Adrenal gland (tissue), 12 donors: ENCODE measurements around the gene PCSK6. TPM values are rescaled to one million over a fixed set of nuclear protein-coding genes. Genes with fewer than 3 reads are reported as not detected.
A peak's percentile ranks its signal among the peaks of the same experiment; 100 is the strongest.

Source experiments
- DNase-seq, 7 donors: peaks; one replicate each; pipeline ENCODE4 v3.0.0-alpha.2; 2019 to 2020
- H3K27ac ChIP-seq, 5 donors: fragments of 200-600 bp; sonication (generic) in 4 of 5; 1 replicate in 3 of 5; 2 replicates in 2 of 5; pipeline versions ENCODE4 v1.5.1 to v1.8.0; 2016 to 2020; ENCODE audit warnings: mild to moderate bottlenecking in 1 of 5
- H3K27me3 ChIP-seq: fragments of 200-600 bp; 2 replicates; pipeline ENCODE4 v1.8.0; 2021
- H3K36me3 ChIP-seq, 2 donors: fragments of 200-600 bp; replicated peaks in 1 of 2; 1 replicate in 1 of 2; 2 replicates in 1 of 2; pipeline versions ENCODE4 v1.5.1 to v1.8.0; 2018 to 2022
- H3K4me1 ChIP-seq, 2 donors: fragments of 200-600 bp; replicated peaks in 1 of 2; 1 replicate in 1 of 2; 2 replicates in 1 of 2; pipeline versions ENCODE4 v1.5.1 to v1.8.0; 2018 to 2021
- H3K4me3 ChIP-seq, 4 donors: fragments of 200-600 bp; sonication (generic) in 3 of 4; one replicate each; pipeline ENCODE4 v1.5.1; 2016 to 2018
- H3K9me3 ChIP-seq, 3 donors: fragments of 200-600 bp; sonication (generic) in 1 of 3; replicated peaks in 1 of 3; 1 replicate in 2 of 3; 2 replicates in 1 of 3; pipeline versions ENCODE4 v1.5.1 to v1.8.0; 2016 to 2021
- CTCF ChIP-seq, 6 experiments: fragments of 450-650 bp in 4 of 6; fragments of 200-600 bp in 2 of 6; sonication (generic) in 1 of 6; IDR thresholded peaks; 1 replicate in 5 of 6; 2 replicates in 1 of 6; pipeline versions ENCODE4 v1.5.1 to v1.8.0; 2016 to 2021; ENCODE audit warnings: antibody characterized with exemption in 6 of 6, mild to moderate bottlenecking in 2 of 6, moderate library complexity in 1 of 6
- POLR2A ChIP-seq, 2 donors: fragments of 450-650 bp; IDR thresholded peaks; one replicate each; pipeline ENCODE4 v1.6.1; 2017; ENCODE audit warnings: antibody characterized with exemption in 2 of 2, mild to moderate bottlenecking in 2 of 2, moderate library complexity in 1 of 2
- WGBS, 4 donors: extraction: QIAGEN DNeasy Blood & Tissue Kit in 2 of 4; methylation state at CpG; one replicate each; pipeline versions ENCODE4 v1.1.5 to v1.1.7; 2013 to 2017; 5-methylcytosine and 5-hydroxymethylcytosine counted together
- intact Hi-C, 2 donors: fragments of 100-400 bp; cut with DNase I; formaldehyde crosslinking; loops; one replicate each; pipeline versions ENCODE4 v1.14.1 to v1.15.0; 2022 to 2023
- polyA plus RNA-seq, 3 donors: library from polyadenylated mRNA; stranded (reverse); fragments of 200-250 nt in 2 of 3; fragments of 350-450 nt in 1 of 3; fragmentation: Illumina TruSeq in 1 of 3; extraction: RNeasy Lipid Tissue Mini Kit (QIAGEN cat#74804) in 1 of 3; gene quantifications; one replicate each; pipeline ENCODE4 v1.2.3, GENCODE V29; 2013 to 2014
- total RNA-seq, 9 donors: library from RNA; depleted of rRNA in 4 of 9; stranded (reverse); fragments of >200 nt in 4 of 9; fragments of 120-200 nt in 1 of 9; fragmentation: NEBNext Ultra II Directional in 1 of 9; extraction: Animal tissue kit (Norgen Biotek cat#: 25700) in 1 of 9; gene quantifications; one replicate each; pipeline versions ENCODE4 v1.1.0 to v1.2.4, GENCODE V29; 2013 to 2023
- donor health status: healthy with polysubstance abuse.
- donor health status: Bipolar disorder and iron deficiency.
- donor health status: DM: yes; HTN: yes; CAD: no.
- donor health status: DM: no; HTN: no; CAD: no.
- donor health status: DM: no; HTN: no; CAD: no.
- donor health status: DM: yes; HTN: yes; CAD: no.

PCSK6 gene
- total and polyA plus RNA-seq, 12 donors: 0.88 to 53.0 (median 5.6) TPM

GRCh38 chr15:101463270-101463669, 26.2 kb downstream of the PCSK6 start:
- Histone ChIP-seq H3K4me3 (no peak overlapping the region), H3K27me3 (peaks cover 2% of the 10 kb centered on the region), H3K4me1 (no peaks in the 10 kb centered on the region), H3K27ac (no peak overlapping the region), H3K36me3 (no peaks in the 10 kb centered on the region), H3K9me3 (no peaks in the 10 kb centered on the region)
- intact Hi-C loops: no loop called here
- no peak for DNase-seq
- WGBS, 4 donors: 66 to 79% (median 71%) methylated on average over 7 to 8 of the region's 8 CpGs
- no peak for TF ChIP-seq POLR2A (IDR thresholded peaks at IDR 0.05)
- TF ChIP-seq CTCF (IDR thresholded peaks at IDR 0.05): no peak

GRCh38 chr15:101461097-101461496, 28.4 kb downstream of the PCSK6 start:
- no peaks in the 10 kb centered on the region for H3K9me3 ChIP-seq
- TF ChIP-seq POLR2A (IDR thresholded peaks at IDR 0.05) (no peak), CTCF (IDR thresholded peaks at IDR 0.05) (no peak)
- no peaks in the 10 kb centered on the region for H3K36me3 ChIP-seq
- intact Hi-C loops: no loop called here
- WGBS, 4 donors: 80 to 85% (median 83%) methylated on average over 4 of the region's 4 CpGs
- no peak overlapping the region for H3K4me3 ChIP-seq
- no peak overlapping the region for H3K27ac ChIP-seq
- peaks cover under 1% of the 10 kb centered on the region for H3K27me3 ChIP-seq
- no peak for DNase-seq
- no peaks in the 10 kb centered on the region for H3K4me1 ChIP-seq

GRCh38 chr15:101459579-101460300, 29.8 kb downstream of the PCSK6 start:
- peak overlapping the region in 1 of 5 donors; percentile 41 for H3K27ac ChIP-seq

More at GRCh38 chr15:101459579-101460300, 29.8 kb downstream of the PCSK6 start:
- DNase-seq: no peak
- Histone ChIP-seq H3K27me3 (no peaks in the 10 kb centered on the region), H3K9me3 (no peaks in the 10 kb centered on the region), H3K4me3 (no peak overlapping the region), H3K36me3 (no peaks in the 10 kb centered on the region), H3K4me1 (peaks cover 6 to 9% of the 10 kb centered on the region in 2 donors)
- intact Hi-C loops: no loop called here
- 92 to 94% (median 93%) methylated on average over 12 of the region's 12 CpGs for WGBS, 4 donors
- no peak for TF ChIP-seq POLR2A (IDR thresholded peaks at IDR 0.05)
- no peak for TF ChIP-seq CTCF (IDR thresholded peaks at IDR 0.05)
